Right renal pelvis (tissue), 4 donors: Measurements from ENCODE around the gene GGT5. TPM values are rescaled to one million over a fixed set of nuclear protein-coding genes. Genes with fewer than 3 reads are reported as not detected.

Experiments used
- DNase-seq, 4 donors: peaks; one replicate each; pipeline ENCODE4 v3.0.0-alpha.2; 2013; ENCODE audit warnings: low read depth in 4 of 4, low spot score in 3 of 4, missing footprints in 1 of 4
- polyA plus RNA-seq, 4 donors: library from polyadenylated mRNA; unstranded; fragments of 120-200 nt; gene quantifications; one replicate each; pipeline ENCODE4 v1.2.1, GENCODE V29; 2013; ENCODE audit not compliant: insufficient read length in 4 of 4

Gene GGT5
- polyA plus RNA-seq, 4 donors = 16.2 to 16.8 (median 16.6) TPM

DNA sequence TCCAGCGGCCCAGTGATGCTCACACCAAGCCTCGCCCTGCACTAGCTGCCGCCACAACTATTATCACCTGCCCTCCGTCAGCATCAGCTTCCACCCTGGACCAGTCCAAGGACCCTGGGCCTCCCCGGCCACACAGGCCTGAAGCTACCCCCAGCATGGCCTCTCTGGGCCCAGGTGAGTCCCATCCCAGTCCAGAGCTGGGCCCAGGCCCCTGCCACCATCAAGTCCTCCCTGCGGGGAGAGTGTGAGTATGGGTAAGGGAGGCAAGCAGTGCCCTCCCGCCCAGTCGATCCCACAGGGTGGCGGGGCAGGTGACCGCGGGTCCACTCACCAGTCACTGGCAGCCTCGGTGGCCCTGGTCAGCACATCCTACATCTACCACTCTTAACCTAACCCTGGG lies 73.1 kb downstream of the GGT5 start:
- DNase-seq = no peak

DNA sequence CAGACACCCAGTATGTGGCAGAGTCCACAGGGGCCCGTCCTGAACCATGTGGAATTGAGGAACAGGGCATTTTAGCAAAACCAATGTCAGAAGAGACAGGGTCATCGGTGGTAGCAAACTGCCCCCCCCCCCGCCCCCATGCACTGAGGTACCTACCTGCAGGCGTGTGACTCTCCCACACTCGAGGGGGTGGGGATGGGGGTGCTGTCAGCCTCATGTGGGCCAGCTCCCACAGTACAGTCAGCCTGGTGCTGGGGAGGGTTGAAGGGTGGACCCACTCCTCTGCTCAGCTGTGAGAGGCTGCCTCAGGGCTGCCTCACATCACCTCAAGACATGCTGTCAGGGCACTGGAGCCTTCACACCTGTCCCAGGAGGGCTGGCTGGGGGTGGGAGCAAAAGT lies 74.2 kb downstream of the GGT5 start:
- no peak for DNase-seq

- no peak for DNase-seq
These were observed 74.7 kb downstream of the GGT5 start for GRCh38 chr22:24170188-24170587.

Other genes starting within 250 kb of the GGT5 start
- under 1 TPM in 1 of 4 donors, not detected in 3; 0.04 TPM for gene GSTT4, start 239.6 kb downstream of the GGT5 start, polyA plus RNA-seq
- gene CABIN1, start 233.8 kb downstream of the GGT5 start, polyA plus RNA-seq = 10 to 100 TPM; 42.2 to 53.3 (median 51.1) TPM
- gene SUSD2, start 63.6 kb downstream of the GGT5 start, polyA plus RNA-seq = 10 to 100 TPM; 10.7 to 20.5 (median 18.2) TPM
- gene SPECC1L, start 25.7 kb upstream of the GGT5 start, polyA plus RNA-seq = 10 to 100 TPM; 45.3 to 56.0 (median 51.1) TPM
- gene ADORA2A, start 182.5 kb upstream of the GGT5 start, polyA plus RNA-seq = 1 to 10 TPM; 7.6 to 9.1 (median 8.3) TPM